ENCODE measurements around the gene ITLN2. TPM values are rescaled to one million over a fixed set of nuclear protein-coding genes. Genes with fewer than 3 reads are reported as not detected.
"Not testable (repeated sequence)": the region's sequence is repeated elsewhere in the genome, so short reads cannot be mapped to it uniquely, and the experiment has no call there.

The ITLN2 gene
- total RNA-seq, 1 donor from 2014 or later = not detected

GRCh38 chr1:160997323-160998038 lies 42.9 kb upstream of the ITLN2 start:
- POLR2A ChIA-PET = interaction anchor here (0.6 to 2.2 kb wide), 11 partner anchors 16 to 169 kb away, joined by 3 to 15 read pairs (median 8); partner anchors contain the start of genes ARHGAP30, F11R, KLHDC9 and NIT1
- peak; percentile 81 for ATAC-seq (ENCODE audit: low read depth)
- no peaks in the 10 kb centered on the region for H3K9me3 Mint-ChIP-seq

GRCh38 chr1:160996178-160996577 lies 41.6 kb upstream of the ITLN2 start:
- Mint-ChIP-seq H3K4me3 (no peak overlapping the region), H3K9me3 (no peaks in the 10 kb centered on the region), H3K27me3 (no peaks in the 10 kb centered on the region), H3K4me1 (peaks cover 3% of the 10 kb centered on the region), H3K27ac (no peak overlapping the region), H3K36me3 (ENCODE audit: low read depth) (peaks cover 25% of the 10 kb centered on the region)
- ChIA-PET CTCF (interaction anchor here (1.3 to 3.7 kb wide), 8 partner anchors 14 to 386 kb away, joined by 5 to 79 read pairs (median 15); partner anchors contain the start of genes F11R, KLHDC9 and TSTD1), POLR2A (interaction anchor here (2.2 kb wide), 1 partner anchor 101 kb away, joined by 15 read pairs; the partner anchor contains the start of gene KLHDC9)
- DNase-seq (no peak), ATAC-seq (ENCODE audit: low read depth) (no peak)
- intact Hi-C loops (cut with micrococcal nuclease) = loop anchor here (2.0 to 5.0 kb wide), 2 partner anchors 73 to 386 kb away; partner anchors contain the start of gene ARHGAP30
- no peak for TF ChIP-seq CTCF (IDR thresholded peaks at IDR 0.05)

More at GRCh38 chr1:160997323-160998038, 42.9 kb upstream of the ITLN2 start:
- intact Hi-C loops (cut with micrococcal nuclease) = loop anchor here (1.0 to 5.0 kb wide), 6 partner anchors 41 to 385 kb away; partner anchors contain the start of genes ARHGAP30, KLHDC9, TSTD1 and USF1
- peak; percentile 29 for DNase-seq
- Mint-ChIP-seq H3K36me3 (ENCODE audit: low read depth) (peaks cover 25% of the 10 kb centered on the region), H3K27ac (peak overlapping the region; percentile 42), H3K4me3 (no peak overlapping the region), H3K4me1 (peaks cover 3% of the 10 kb centered on the region), H3K27me3 (no peaks in the 10 kb centered on the region)
- TF ChIP-seq CTCF (IDR thresholded peaks at IDR 0.05) = no peak
- CTCF ChIA-PET = interaction anchor here (0.6 to 3.7 kb wide), 29 partner anchors 8 to 386 kb away, joined by 3 to 79 read pairs (median 5); partner anchors contain the start of genes ARHGAP30, B4GALT3, F11R and KLHDC9

GRCh38 chr1:160993544-160994193 lies 39.1 kb upstream of the ITLN2 start:
- POLR2A ChIA-PET = interaction anchor here (0.7 kb wide), 3 partner anchors 9 to 374 kb away, joined by 3 to 11 read pairs (median 4); partner anchors contain the start of gene F11R
- no peak overlapping the region for H3K4me3 Mint-ChIP-seq
- ATAC-seq (ENCODE audit: low read depth) (no peak), DNase-seq (no peak)
- CTCF ChIA-PET = interaction anchor here (0.9 kb wide), 1 partner anchor 78 kb away, joined by 3 read pairs; no protein-coding TSS in a partner anchor
- no peaks in the 10 kb centered on the region for H3K27me3 Mint-ChIP-seq
- H3K27ac Mint-ChIP-seq = no peak overlapping the region
- peaks cover 8% of the 10 kb centered on the region for H3K4me1 Mint-ChIP-seq
- peaks cover 4% of the 10 kb centered on the region for H3K36me3 Mint-ChIP-seq (ENCODE audit: low read depth)
- no peak for TF ChIP-seq CTCF (IDR thresholded peaks at IDR 0.05)
- intact Hi-C loops (cut with micrococcal nuclease) = loop anchor here (1.0 kb wide), 2 partner anchors 105 to 147 kb away; partner anchors contain the start of gene KLHDC9
- no peaks in the 10 kb centered on the region for H3K9me3 Mint-ChIP-seq

GRCh38 chr1:160992036-160992435 lies 37.4 kb upstream of the ITLN2 start:
- ATAC-seq (ENCODE audit: low read depth); H3K4me3 Mint-ChIP-seq; POLR2A ChIA-PET; DNase-seq; H3K36me3 Mint-ChIP-seq (ENCODE audit: low read depth); intact Hi-C loops (cut with micrococcal nuclease); H3K4me1 Mint-ChIP-seq; H3K27me3 Mint-ChIP-seq; H3K9me3 Mint-ChIP-seq; H3K27ac Mint-ChIP-seq: not testable (repeated sequence)
- CTCF ChIA-PET = interaction anchor here (1.1 to 3.6 kb wide), 2 partner anchors 106 to 157 kb away, joined by 3 to 13 read pairs; partner anchors contain the start of gene KLHDC9

GRCh38 chr1:160987359-160988050 lies 32.9 kb upstream of the ITLN2 start:
- ATAC-seq (ENCODE audit: low read depth) (no peak), DNase-seq (no peak)
- intact Hi-C loops (cut with micrococcal nuclease) = no loop called here
- POLR2A ChIA-PET = interaction anchor here (0.6 kb wide), 1 partner anchor 62 kb away, joined by 7 read pairs; no protein-coding TSS in a partner anchor
- CTCF ChIA-PET = interaction anchor here (0.9 to 1.7 kb wide), 3 partner anchors 24 to 261 kb away, joined by 3 to 6 read pairs (median 4); no protein-coding TSS in a partner anchor
- Mint-ChIP-seq H3K27me3 (peaks cover 3% of the 10 kb centered on the region), H3K4me3 (no peak overlapping the region), H3K27ac (no peak overlapping the region), H3K9me3 (no peaks in the 10 kb centered on the region), H3K36me3 (ENCODE audit: low read depth) (no peaks in the 10 kb centered on the region), H3K4me1 (peaks cover 5% of the 10 kb centered on the region)
- TF ChIP-seq CTCF (IDR thresholded peaks at IDR 0.05) = no peak

Measured in activated B cell treated with CpG ODN at 0.5 μM for 24 hours (primary cell).